Type B pancreatic cell (in vitro differentiated cells): ENCODE measurements around the gene INTS14. TPM values are rescaled to one million over a fixed set of nuclear protein-coding genes. Genes with fewer than 3 reads are reported as not detected.

Experiments used
- DNase-seq: peaks from one replicate; pipeline ENCODE4 v3.0.0; 2021; ENCODE audit warnings: mixed read lengths; ENCODE audit not compliant: unreplicated experiment; ENCODE audit errors: extremely low spot score
- H3K27ac Mint-ChIP-seq: 2 replicates; pipeline ENCODE4 v1.8.0; 2021; ENCODE audit warnings: mild to moderate bottlenecking, mixed read lengths
- H3K27me3 Mint-ChIP-seq: 2 replicates; pipeline ENCODE4 v1.8.0; 2021; ENCODE audit warnings: mixed read lengths
- H3K36me3 Mint-ChIP-seq: 2 replicates; pipeline ENCODE4 v1.8.0; 2021; ENCODE audit warnings: mixed read lengths
- H3K4me1 Mint-ChIP-seq: one replicate; pipeline ENCODE4 v1.8.0; 2021; ENCODE audit warnings: mixed read lengths; ENCODE audit not compliant: unreplicated experiment
- H3K4me3 Mint-ChIP-seq: 2 replicates; pipeline ENCODE4 v1.8.0; 2021; ENCODE audit warnings: mild to moderate bottlenecking, mixed read lengths
- H3K9me3 Mint-ChIP-seq: 2 replicates; pipeline ENCODE4 v1.8.0; 2021; ENCODE audit warnings: mixed read lengths
- total RNA-seq: library from RNA; stranded (reverse); gene quantifications from 2 replicates; pipeline ENCODE4 v1.2.1, GENCODE V29; 2021; ENCODE audit warnings: low replicate concordance
- TF ChIP-seq, protein P1 (sequence below): fragments of 200-600 bp; sonication (generic); conservative IDR thresholded peaks from 2 replicates; pipeline ENCODE4 v1.5.0; 2021; ENCODE audit warnings: antibody characterized with exemption, mild to moderate bottlenecking

INTS14 gene
- total RNA-seq, 1 donor from 2014 or later = 49.3 TPM

DNA sequence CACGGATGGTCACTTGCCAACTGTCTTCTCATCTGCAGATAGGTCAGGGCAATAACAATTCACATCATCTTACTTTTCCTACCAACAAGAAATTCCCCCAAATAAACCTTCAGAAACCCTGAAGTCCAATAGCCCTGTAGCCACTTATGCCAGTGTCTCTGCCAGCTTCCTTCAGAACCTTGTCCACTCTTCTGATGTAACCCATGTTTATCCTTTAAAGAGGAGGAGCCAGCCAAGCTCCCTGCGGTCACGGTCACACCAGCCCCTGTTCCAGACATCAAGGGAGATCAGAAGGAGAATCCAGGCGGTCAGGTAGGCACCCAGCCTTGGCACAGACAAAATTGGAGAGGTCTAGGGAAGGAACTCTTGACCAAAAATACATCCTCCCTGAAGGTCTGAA is 34.5 kb upstream of the INTS14 start:
- Mint-ChIP-seq H3K4me1 (no peaks in the 10 kb centered on the region), H3K36me3 (no peaks in the 10 kb centered on the region), H3K9me3 (no peaks in the 10 kb centered on the region), H3K27me3 (no peaks in the 10 kb centered on the region), H3K4me3 (no peak overlapping the region), H3K27ac (no peak overlapping the region)
- TF ChIP-seq, protein P1, sequence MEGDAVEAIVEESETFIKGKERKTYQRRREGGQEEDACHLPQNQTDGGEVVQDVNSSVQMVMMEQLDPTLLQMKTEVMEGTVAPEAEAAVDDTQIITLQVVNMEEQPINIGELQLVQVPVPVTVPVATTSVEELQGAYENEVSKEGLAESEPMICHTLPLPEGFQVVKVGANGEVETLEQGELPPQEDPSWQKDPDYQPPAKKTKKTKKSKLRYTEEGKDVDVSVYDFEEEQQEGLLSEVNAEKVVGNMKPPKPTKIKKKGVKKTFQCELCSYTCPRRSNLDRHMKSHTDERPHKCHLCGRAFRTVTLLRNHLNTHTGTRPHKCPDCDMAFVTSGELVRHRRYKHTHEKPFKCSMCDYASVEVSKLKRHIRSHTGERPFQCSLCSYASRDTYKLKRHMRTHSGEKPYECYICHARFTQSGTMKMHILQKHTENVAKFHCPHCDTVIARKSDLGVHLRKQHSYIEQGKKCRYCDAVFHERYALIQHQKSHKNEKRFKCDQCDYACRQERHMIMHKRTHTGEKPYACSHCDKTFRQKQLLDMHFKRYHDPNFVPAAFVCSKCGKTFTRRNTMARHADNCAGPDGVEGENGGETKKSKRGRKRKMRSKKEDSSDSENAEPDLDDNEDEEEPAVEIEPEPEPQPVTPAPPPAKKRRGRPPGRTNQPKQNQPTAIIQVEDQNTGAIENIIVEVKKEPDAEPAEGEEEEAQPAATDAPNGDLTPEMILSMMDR = no peak
- DNase-seq = no peak

DNA sequence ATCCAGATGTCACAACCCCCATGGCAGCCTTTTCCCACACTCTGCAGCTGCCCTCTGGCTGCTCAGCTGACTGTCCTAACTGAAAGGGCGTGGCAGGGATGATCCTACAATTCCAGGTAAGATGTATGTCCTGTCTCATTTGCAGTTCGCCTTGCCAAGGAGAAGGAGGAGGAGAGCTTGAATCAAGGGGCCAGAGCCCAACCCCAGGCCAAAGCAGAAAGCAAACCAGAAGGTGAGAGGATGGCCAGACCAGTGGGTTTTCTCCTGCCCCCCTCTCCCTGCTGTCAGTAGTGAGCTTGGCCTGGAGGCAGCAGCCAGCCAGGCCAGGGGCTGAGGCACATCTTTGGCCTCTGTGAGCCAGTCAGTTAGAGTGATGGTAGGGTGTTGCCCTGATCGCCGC is 33.4 kb upstream of the INTS14 start:
- Mint-ChIP-seq H3K27ac (no peak overlapping the region), H3K36me3 (no peaks in the 10 kb centered on the region), H3K27me3 (no peaks in the 10 kb centered on the region), H3K9me3 (no peaks in the 10 kb centered on the region), H3K4me1 (no peaks in the 10 kb centered on the region), H3K4me3 (no peak overlapping the region)
- no peak for DNase-seq
- TF ChIP-seq, protein P1 = no peak

DNA sequence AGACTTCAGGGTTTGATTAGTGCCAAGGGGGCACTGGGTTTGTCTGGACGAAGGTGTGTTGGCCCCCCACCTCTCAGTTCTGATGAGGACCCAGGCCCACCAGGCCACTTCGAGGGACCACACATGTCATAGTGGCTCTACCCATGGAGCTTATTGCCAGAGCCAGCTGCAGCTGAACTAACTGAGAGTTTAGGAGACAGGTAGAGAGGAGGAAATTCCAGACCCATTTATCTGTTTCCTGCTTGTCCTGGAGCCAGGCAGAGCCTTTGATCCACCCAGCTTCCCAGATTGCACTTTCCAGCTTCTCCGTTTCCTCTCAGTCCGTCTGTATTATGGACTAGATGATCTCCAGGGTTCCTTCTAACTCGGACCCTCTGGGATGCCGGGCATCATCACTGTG is 31.7 kb upstream of the INTS14 start:
- no peak for DNase-seq
- no peak overlapping the region for H3K27ac Mint-ChIP-seq
- TF ChIP-seq, protein P1 = no peak
- H3K36me3 Mint-ChIP-seq = no peaks in the 10 kb centered on the region
- peaks cover 9% of the 10 kb centered on the region for H3K4me1 Mint-ChIP-seq
- H3K27me3 Mint-ChIP-seq = no peaks in the 10 kb centered on the region
- H3K4me3 Mint-ChIP-seq = no peak overlapping the region
- H3K9me3 Mint-ChIP-seq = no peaks in the 10 kb centered on the region

DNA sequence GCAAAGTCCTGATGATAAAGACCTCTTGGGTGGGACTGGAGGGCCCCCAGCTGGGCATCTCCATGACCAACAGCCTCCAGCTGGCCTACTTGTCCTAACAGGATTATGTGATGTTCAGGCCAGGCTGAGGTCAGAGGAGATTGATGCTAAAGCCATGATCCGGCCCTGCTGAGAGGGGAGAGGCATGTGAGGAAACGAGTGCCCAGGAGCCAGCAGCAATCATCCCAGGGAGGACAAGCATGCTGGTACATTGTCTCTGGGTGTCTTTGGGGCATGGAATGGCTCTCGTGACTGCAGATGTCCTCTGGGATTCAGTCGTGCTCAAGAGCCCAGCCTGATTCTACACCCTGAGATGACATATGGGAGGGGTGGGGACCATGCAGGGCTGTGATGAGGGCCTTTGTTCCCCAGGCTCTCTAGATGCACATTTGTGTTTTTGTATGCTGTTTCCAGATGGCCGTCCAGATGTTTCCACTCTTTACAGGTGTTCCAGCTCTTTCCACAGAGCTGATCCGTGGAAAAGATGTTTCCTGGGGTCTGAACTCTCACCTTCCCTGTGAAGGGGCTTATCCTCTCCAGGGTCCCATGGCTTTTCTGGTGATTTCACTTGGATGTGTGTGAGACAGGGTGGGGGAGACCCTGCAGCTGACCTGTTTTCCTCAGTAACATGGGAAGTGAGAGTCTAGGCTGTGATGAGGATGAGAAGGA is 31.0 kb upstream of the INTS14 start:
- DNase-seq = no peak
- peaks cover 9% of the 10 kb centered on the region for H3K4me1 Mint-ChIP-seq
- H3K4me3 Mint-ChIP-seq = no peak overlapping the region
- H3K9me3 Mint-ChIP-seq = no peaks in the 10 kb centered on the region
- H3K27me3 Mint-ChIP-seq = no peaks in the 10 kb centered on the region
- no peaks in the 10 kb centered on the region for H3K36me3 Mint-ChIP-seq
- TF ChIP-seq, protein P1 = no peak
- no peak overlapping the region for H3K27ac Mint-ChIP-seq

DNA sequence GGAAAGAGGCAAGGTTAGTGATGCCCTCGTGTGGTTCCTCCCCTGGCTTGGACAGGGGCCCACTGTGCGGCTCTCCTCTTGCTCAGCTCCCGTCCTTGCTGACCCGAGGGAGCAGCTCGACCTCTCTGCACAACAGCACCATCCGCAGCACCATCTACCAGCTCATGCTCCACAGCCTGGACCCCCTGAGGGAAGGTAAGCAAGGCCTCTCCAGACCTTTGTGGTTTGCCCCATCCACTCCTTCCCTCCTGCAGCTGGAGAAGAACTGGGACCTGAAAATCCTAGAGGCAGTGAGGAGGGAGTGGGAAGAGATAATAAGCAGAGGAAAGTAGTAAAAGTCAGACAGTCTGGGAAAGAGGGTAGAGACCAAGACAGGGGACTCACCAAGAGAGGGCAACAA is 28.6 kb upstream of the INTS14 start:
- Mint-ChIP-seq H3K36me3 (no peaks in the 10 kb centered on the region), H3K27me3 (no peaks in the 10 kb centered on the region), H3K9me3 (no peaks in the 10 kb centered on the region), H3K27ac (no peak overlapping the region), H3K4me1 (peaks cover 9% of the 10 kb centered on the region), H3K4me3 (no peak overlapping the region)
- TF ChIP-seq, protein P1 = no peak
- no peak for DNase-seq
